ELR (cell line): ENCODE measurements around the gene CFAP54.
"Not testable (repeated sequence)": the region's sequence is repeated elsewhere in the genome, so short reads cannot be mapped to it uniquely, and the experiment has no call there.

ENCODE experiments used
- DNase-seq: peaks from one replicate; pipeline ENCODE4 v3.0.0-alpha.2; 2015; ENCODE audit warnings: low read depth

Gene CFAP54

DNA sequence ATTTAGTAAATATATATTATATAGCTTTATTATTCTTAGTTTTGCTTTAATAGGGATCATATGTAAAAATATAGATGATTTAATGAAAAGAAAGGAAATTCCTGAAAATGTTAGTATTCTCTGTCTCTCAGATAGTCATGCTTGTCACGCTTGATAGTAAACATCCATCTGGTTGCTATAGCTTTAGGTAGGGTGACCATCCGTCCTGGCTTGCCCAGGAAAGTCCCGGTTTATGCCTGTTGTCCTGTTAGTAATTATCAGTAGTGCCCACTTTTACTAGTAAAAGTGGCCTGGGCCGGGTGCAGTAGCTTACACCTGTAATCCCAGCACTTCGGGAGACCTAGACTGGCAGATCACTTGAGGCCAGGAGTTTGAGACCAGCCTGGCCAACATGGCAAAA lies 23.8 kb downstream of the CFAP54 start:
- DNase-seq, result no peak

DNA sequence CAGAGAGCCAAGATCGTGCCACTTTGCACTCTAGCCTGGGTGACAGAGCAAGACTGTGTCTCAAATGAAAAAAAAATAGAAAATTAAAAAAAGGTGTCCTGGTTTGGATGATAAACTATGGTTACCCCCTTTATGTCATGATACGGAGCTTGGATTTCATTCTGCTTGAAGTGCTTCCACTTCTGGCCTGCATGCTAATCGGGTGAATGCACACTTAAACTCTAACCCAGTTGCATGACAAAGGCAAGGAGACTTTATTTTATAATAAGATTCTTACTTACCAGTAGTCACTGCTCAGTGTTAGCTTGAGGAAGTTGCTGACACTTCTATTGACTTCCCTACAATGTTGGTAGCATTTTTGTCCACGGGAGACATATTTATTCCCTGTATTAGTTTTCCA lies 24.3 kb downstream of the CFAP54 start:
- no peak for DNase-seq

DNA sequence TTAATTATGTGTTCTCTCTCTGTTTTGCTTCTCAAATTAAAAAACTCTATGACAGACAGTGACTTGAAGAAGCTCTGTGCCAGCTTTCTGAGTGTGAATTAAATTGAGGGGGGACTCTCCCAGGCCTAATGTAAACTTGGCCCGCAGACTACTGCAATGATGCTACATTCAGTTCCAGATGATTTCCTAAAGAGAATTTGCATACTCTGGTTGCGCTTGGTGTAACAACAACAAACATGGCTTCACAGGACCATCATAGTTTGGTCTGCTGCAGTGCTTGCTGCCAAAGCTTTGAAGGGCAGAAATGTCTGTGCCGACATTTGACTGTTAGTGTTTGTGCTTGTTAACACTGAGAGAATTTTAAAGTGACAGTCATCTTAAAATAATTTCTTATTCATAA lies 25.0 kb downstream of the CFAP54 start:
- no peak for DNase-seq

DNA sequence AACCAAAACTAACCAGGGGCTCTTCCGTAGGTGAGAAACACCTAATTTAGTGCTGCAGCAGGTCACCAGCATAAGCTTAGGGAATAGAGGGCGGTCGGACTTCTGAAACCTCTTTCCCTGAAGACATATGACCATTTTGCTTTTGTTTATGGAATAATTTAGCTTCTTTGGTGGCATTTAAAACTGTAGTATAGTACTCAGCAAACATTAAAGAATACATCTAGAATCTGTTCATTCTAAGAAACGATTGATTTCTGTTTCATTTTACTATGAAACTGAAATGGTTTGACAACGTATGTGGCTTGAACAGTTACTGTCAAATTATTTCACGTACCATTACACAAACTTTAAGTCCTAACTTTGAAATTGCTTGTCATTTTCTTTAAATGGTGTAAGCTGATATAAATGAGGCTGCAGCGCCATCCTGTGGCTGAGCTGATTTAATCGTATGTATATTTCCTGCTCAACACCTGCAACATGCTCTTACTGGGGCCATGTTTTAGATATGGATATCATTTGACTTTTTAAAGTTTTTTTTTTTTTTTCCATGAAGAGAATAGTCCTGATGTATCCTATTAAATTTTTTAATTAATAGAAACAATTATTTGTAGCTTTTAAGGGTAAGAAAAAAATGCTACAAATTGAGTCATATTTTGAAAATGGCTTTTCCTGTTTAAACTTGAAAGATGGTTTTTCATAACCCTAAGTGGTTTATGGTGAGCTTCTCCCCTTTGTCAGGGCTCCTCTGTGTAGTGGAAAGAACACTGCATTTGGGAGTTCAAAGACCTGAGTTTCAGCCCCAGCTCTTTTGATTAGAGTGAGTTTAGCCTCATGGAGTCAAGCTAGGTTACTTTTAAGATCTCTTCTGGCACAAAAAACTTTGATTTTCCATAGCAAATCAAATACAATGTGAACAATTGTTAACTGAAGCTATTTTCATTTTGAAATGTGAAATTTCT lies 27.4 kb downstream of the CFAP54 start:
- DNase-seq, result peak; percentile 87

DNA sequence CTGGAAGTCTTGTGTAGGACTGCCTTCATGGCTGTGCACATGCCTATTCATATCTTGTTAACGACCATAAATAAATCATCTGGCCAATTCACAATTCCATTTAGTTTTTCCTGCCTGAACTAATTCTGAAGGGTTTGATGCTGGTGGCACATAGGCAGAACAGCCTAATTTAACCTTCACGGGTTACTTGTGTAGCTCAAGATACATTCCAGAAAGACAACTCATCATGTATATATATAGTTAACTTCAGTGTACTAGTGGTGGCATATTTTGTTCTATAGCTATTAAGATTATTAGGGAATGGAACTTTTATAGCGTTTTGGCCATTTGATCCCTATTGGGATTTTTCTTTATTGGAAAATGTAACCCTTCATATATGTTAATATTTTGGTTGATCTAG lies 31.4 kb downstream of the CFAP54 start:
- DNase-seq, result peak; percentile 69

DNA sequence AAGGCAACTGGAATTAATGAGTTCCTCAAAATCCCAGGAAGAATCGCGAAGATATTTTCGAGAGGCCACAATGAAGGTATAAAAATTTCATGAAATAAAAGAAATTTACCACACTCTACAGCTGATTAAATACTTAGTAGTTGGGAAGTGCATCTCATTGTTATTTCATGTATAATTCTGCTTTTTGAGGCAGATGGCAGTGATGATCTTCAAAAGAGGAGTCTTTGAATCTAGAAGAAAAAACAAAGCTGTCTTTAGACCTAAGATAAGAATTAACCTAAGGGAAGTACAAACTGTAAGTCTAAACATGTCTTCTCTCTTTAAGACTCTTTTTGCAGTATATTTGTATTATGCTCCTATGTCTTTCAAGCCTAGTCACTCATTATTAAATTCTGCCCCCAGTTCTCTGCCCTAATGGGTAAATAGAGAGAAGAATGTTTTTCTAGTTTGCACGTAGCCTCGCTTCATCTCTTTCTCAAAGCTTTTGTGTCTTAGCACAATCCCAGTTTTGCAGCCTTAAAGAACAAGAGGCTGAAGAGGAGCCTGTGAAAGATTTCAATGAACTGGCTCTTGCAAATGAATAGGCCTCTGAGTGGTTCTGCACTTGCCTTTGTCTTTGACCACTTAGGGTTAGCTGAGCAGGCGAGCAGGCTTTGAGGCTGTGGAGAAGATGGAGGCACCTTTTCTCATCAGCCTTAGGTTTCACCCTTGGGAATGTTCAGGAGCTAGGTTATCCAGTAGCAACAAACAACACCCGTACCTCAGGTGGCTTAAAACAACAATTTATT lies 32.7 kb downstream of the CFAP54 start:
- DNase-seq, result no peak

- no peak for DNase-seq
Observed at GRCh38 chr12:96522690-96523089, 33.3 kb downstream of the CFAP54 start.

DNA sequence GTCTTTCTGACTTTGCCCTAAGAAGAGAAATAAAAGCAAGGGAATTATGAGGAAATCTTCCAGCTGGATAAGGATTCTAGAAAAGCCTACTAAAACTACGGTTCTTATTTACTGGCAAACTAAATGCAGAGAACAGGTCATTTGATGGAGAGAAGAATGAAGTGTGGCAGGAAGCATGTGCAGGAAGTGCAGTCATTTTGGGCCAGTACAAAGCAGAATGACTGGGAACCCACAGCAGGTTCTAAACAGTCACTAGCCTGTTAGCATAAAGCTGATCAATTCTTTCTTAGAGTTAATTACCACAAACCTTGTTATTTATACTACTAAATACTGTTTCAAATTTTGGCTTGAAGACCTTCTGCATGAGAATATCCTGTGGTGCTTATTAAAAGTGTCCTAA lies 36.7 kb downstream of the CFAP54 start:
- DNase-seq, result no peak

GRCh38 chr12:96529912-96530311 lies 40.5 kb downstream of the CFAP54 start:
- DNase-seq, result no peak

DNA sequence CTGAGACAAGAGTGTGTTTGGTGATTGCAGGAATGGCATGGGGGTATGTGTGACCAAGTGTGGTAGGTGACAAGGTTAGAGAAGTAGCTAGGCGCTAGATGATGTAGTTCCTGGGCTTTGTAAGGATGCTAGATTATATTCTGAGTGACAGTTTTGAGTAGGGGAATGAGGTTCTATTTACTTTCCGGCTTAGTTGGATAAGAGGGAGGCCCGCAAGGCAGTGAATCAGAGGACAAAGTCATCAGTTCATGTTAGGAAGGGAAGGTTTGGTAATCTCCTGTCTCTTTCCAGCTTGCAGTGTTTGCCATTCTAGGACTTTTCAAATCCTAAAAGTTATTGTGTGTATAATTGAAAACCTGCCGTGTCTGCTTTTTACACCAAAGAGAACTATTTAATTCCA lies 45.0 kb downstream of the CFAP54 start:
- DNase-seq, result no peak

DNA sequence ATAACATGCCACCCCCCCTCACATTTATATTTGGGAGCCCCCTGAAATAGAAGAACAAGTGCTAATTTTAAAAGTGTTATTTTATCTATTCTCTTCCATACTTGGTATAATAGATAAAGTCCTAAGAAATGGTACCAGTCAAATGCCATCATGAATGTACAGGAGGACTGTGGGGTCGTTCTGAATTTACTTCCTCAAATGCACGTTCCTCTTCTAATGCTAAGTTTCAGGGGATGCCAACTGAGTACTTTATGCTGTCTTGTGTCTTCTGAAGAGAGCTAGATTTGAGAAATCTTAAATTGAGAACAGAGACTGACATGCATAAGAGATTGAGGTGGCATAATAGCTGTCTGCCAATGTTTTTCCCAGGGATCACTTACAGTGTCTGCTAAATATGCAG lies 59.0 kb downstream of the CFAP54 start:
- DNase-seq, result no peak

- DNase-seq, result no peak
Observed at GRCh38 chr12:96549341-96549740, 60.0 kb downstream of the CFAP54 start.

GRCh38 chr12:96570579-96570978 lies 81.2 kb downstream of the CFAP54 start:
- no peak for DNase-seq

GRCh38 chr12:96571101-96571862 lies 81.9 kb downstream of the CFAP54 start:
- DNase-seq, result peak; percentile 46

GRCh38 chr12:96578526-96579125 lies 89.2 kb downstream of the CFAP54 start:
- DNase-seq, result peak; percentile 76

GRCh38 chr12:96585977-96586376 lies 96.6 kb downstream of the CFAP54 start:
- DNase-seq, result no peak

DNA sequence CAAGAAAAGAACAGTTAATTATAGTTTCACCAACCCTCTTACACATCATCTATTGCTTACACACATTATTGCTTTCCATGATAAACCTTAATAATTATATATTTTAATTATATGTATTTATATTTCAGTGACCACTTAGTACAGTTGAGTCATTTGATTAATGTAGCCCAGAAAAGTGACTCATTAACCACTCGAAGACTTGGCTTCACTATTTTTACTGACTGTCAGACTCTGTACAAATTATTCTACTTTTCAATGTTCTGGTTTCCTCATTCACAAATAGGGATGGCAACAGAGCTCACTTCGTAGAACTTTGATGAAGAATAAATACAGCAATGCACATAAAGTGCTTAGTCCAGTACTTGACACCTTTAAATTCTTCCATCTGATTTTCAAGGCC lies 98.3 kb downstream of the CFAP54 start:
- DNase-seq, result peak; percentile 47

- DNase-seq, result no peak
Observed at GRCh38 chr12:96590970-96591369, 101.6 kb downstream of the CFAP54 start.

GRCh38 chr12:96604374-96604773 lies 115.0 kb downstream of the CFAP54 start:
- DNase-seq, result not testable (repeated sequence)

GRCh38 chr12:96605684-96606083 lies 116.3 kb downstream of the CFAP54 start:
- no peak for DNase-seq

- no peak for DNase-seq
Observed at GRCh38 chr12:96606134-96606533, 116.8 kb downstream of the CFAP54 start.

- DNase-seq, result no peak
Observed at GRCh38 chr12:96606644-96607043, 117.3 kb downstream of the CFAP54 start.
